ENCODE measurements around the gene GLRB.
"Not testable (repeated sequence)": the region's sequence is repeated elsewhere in the genome, so short reads cannot be mapped to it uniquely, and the experiment has no call there.

GLRB gene

DNA sequence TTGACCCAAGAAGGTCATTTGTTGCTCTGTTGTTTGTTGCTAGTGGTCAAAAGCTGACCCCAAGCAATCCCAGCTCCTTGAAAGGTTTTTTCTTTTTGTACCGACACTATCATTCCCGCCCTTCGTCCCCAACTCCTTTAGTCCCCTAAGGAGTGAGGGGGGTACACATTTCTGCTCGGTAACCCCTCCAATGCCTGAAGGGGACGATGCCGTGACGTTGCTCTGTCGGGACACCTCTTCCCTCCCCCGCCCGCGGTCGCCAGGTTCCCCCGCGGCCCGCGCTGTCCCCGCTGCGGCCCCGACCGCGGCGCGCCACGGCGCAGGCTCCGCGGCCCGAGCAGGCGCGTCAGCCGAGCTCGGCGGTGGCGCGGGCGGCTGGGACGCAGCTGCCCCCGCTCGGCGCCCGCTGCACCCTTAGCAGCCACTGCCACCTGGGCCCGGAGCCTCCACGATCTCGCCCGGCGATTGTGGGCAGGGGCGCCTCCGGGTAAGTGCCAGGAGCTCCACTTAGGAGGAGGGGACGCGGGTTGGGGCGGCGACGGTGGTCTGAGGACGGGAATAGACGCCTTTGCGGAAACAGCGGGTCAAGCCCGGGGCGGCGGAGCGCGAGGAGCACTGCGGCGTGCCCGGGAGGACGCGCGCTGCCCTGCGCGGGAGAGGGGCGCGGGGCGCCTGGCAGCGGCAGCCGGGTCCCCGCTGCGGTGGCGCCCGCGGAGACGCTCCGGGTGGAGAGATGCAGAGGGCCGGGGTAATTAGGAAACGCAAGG, at the start of gene GLRB:
Gene GLRB (plus strand): TSS at position 340 of the 767 bp plus-strand sequence. CDS start 1,875 bp downstream, outside the sequence.
- peak; percentile 45 for DNase-seq
- in situ Hi-C loops (cut with HindIII; ENCODE audit: low pct_ligation_motif_present, low pct_unique_long_range_greater_than_20kb, low sequenced_read_pairs): no loop called here

DNA sequence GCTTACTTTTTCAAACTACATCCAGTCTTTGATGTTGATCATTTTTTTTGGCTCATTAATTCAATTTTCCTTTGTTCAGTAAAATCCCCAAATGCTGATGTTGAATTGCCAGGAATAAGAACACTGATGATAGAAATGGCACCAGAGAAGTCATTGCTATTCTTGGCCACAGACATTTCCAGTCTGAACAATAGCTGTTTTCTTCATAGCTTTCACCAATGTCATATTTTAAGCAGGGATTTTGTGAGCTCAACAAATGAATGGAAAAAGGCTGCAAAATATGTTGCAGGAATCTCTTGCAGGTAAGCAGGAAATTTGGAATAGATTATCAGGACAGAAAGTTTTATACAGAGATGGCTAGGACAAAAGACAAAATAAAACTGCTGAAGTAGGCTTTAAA, 40.5 kb upstream of the GLRB start:
- DNase-seq: no peak
- in situ Hi-C loops (cut with HindIII; ENCODE audit: low pct_ligation_motif_present, low pct_unique_long_range_greater_than_20kb, low sequenced_read_pairs): no loop called here

DNA sequence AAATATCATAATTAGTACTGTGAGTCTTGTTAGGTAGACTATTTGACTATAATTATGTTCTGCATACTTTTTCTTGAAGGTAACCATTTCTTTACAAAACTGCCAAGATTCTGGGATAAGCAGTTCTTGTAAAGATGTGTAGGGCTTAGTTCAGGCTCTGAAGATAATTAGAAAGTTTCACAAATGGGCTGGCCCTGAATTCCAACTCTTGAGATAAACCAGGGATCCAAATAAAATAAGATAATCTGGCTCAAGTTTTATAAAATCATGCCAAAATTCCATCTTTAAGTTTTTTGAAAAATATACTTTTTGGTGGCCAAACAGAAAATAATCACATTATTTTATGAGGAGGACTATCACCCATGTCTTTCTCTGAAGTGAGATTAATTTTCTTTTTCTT, 35.5 kb upstream of the GLRB start:
- in situ Hi-C loops (cut with HindIII; ENCODE audit: low pct_ligation_motif_present, low pct_unique_long_range_greater_than_20kb, low sequenced_read_pairs): no loop called here
- DNase-seq: no peak

DNA sequence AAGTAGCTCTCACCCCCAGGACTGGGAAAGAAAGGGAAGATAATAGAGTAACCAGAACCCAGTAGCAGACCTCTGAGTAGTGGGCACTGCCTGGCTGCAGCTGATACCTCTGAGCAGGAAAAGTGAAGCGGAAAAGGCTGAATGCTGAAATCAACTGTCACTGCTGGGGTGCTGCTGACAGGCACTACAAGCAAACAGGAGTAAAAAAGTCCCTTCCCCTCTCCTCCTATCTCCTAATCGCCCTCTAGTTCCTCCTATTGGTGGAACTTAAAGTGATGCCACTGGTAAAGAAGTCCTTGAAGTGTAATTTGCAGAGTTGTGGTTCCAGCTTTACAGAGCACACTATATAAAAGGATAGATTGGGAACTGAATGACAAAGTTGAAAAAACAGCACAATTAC, 32.8 kb upstream of the GLRB start:
- peak; percentile 68 for DNase-seq
- in situ Hi-C loops (cut with HindIII; ENCODE audit: low pct_ligation_motif_present, low pct_unique_long_range_greater_than_20kb, low sequenced_read_pairs): no loop called here

DNA sequence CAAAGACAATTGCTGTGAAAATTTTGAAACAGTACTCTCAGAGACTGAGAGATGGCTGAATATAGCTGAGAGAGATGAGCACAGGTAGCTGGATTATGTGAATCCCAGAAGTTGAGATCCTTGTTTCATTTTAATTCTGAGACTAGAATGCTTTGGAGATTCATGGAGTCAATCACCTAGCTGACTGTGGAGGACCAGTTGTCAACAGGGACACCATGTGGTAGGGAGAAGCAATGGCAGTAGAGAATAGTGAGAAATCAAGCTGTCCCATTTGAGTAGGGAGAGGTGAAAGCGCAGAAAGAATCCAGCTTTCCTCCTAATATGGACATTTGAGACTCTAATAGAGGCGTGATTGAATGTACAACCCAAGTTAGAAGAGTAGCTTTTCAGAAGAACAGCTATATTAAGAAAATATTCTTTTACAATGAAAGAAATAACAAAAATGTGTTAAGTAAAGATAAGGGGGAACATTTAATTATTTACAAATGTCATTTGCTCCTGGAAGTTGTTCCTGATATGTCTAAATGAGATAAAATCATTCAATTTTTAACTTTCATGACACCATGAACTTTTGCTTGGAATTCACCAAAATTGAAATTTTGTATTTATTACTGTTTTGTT, 30.3 kb upstream of the GLRB start:
- peak; percentile 76 for DNase-seq
- in situ Hi-C loops (cut with HindIII; ENCODE audit: low pct_ligation_motif_present, low pct_unique_long_range_greater_than_20kb, low sequenced_read_pairs): no loop called here

DNA sequence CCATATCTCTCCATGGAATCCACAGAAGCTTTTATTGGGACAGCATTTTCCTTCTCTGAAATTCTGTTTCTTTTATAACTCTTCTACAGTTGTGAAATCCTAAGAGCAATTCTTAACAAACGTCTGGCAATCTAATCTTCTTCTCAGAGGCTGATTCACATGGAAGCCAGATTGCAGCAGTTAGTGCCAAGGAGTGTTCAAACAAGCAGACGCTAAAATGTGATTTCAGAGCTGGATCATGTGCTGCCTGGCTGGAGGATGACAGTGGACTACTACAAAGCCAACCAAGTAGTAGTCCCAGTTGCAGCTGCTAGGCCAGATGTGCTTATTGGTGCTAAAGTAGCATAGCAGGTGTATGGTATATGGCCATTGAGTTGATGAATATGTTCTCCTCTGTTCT, 27.7 kb upstream of the GLRB start:
- in situ Hi-C loops (cut with HindIII; ENCODE audit: low pct_ligation_motif_present, low pct_unique_long_range_greater_than_20kb, low sequenced_read_pairs): no loop called here
- no peak for DNase-seq

DNA sequence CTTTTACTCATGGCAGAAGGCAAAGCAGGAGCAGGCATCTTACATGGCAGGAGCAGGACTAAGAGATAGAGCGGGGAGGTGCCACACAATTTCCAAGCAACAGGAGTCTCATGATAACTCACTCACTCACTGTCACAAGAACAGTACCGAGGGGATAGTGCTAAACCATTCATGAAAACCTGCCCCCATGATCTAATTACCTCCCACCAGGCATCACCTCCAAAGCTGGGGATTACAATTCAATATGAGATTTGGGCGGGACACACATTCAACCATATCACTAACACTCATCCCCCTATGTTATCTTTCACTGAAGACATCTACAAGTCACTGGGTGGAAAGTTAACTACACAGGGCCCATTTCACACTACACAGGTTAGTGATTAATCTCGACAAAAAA, 25.4 kb upstream of the GLRB start:
- no peak for DNase-seq

DNA sequence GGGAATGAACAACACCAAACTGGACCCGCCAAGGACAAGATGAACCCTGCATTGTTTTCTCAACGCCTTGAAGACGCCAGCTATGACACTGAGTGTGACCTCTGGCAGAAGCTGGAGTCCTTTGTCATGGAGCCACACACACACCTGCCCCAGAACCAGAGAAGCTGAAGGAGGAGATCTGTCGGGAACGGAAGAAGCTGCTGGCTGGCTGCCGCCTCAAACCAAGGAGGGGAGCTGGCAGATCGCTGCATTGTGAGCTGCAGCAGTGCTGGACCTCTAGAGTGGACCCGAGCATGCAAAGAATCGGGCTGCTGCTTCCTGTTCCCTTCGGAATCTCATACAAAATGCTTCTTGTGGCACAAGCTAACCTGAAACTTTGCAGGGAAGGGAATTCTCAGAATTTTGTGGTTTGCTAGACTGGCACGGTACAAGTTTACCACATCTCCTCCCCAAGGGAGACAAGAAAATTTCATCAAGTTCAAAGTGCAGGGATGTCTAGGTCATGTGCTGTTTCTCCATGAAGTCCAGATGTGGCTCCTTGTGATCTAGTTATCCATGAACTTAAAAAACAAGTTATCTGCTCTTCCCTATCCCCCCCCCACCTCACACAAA, 23.4 kb upstream of the GLRB start:
- no peak for DNase-seq
- in situ Hi-C loops (cut with HindIII; ENCODE audit: low pct_ligation_motif_present, low pct_unique_long_range_greater_than_20kb, low sequenced_read_pairs): no loop called here

More for the DNA sequence above, 25.4 kb upstream of the GLRB start:
- in situ Hi-C loops (cut with HindIII; ENCODE audit: low pct_ligation_motif_present, low pct_unique_long_range_greater_than_20kb, low sequenced_read_pairs): no loop called here

DNA sequence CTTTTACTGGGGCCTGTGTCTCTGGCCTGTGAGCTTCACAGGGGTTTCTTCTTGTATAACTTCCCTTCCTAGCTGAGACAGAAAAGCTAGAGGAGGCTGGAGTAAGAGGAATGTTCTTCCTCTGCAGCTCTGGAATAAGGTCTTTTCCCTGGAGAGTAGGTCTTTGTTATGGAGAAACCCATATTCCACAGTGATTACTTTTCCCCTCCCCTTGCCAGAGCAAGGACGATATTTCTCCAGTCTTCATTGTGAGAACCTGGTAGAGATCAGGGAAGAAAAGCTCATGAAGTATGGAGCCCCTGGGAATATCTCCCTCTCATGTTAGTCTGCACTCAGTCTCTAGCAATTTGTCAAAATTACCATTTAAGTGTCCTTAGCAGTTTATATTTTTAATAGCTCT, 18.7 kb upstream of the GLRB start:
- in situ Hi-C loops (cut with HindIII; ENCODE audit: low pct_ligation_motif_present, low pct_unique_long_range_greater_than_20kb, low sequenced_read_pairs): no loop called here
- DNase-seq: no peak

DNA sequence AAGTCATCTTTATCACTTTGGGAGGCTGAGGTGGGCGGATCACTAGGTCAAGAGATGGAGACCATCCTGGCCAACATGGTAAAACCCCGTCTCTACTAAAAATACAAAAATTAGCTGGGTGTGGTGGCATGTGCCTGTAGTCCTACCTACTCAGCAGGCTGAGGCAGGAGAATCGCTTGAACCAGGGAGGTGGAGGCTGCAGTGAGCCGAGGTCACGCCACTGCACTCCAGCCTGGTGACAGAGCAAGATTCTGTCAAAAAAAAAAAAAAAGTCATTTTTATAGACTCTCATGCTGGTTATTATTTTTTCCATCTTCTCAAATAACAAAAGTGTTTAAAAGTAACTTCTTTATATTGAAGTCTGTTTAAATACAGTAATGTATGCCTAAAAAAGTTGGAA, 17.1 kb upstream of the GLRB start:
- in situ Hi-C loops (cut with HindIII; ENCODE audit: low pct_ligation_motif_present, low pct_unique_long_range_greater_than_20kb, low sequenced_read_pairs); DNase-seq: not testable (repeated sequence)

DNA sequence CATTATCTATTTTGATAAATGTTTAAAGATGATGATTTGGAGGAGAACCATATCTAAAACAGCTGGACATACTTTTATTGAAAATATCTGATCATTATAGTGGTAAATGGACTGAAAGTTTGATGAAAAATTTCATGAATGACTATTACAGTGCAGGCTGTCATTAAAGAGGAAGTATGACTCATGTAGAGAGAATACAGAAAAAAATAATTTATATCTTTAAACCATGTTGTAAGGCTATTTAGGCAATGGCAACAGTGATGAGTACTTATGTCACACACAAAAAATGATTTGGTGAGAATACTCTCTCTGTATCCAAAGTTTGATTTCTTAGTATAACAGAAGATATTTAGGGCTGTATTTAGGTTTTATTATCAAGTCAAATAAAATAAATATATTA, 3.9 kb upstream of the GLRB start:
- in situ Hi-C loops (cut with HindIII; ENCODE audit: low pct_ligation_motif_present, low pct_unique_long_range_greater_than_20kb, low sequenced_read_pairs): no loop called here
- DNase-seq: no peak

DNA sequence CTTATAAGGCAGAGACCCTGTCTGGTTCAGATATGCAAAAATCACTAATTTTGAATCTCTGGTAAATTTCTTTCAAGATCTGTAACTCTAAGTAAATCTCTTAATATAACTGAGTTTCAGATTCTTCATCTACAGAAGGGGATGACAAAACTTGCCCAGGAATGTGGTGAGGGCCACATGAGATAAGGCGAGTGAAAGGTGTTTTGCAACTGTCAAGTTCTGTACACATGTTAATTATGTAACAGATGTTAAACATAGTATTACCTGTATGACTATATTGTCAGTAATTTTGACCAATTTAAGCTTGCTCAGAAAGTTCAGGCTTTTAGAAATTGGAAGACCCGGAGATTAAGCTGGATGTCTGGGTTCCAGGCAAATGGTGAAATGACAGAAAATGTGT, 549 bp upstream of the GLRB start:
- no peak for DNase-seq
- in situ Hi-C loops (cut with HindIII; ENCODE audit: low pct_ligation_motif_present, low pct_unique_long_range_greater_than_20kb, low sequenced_read_pairs): no loop called here

DNA sequence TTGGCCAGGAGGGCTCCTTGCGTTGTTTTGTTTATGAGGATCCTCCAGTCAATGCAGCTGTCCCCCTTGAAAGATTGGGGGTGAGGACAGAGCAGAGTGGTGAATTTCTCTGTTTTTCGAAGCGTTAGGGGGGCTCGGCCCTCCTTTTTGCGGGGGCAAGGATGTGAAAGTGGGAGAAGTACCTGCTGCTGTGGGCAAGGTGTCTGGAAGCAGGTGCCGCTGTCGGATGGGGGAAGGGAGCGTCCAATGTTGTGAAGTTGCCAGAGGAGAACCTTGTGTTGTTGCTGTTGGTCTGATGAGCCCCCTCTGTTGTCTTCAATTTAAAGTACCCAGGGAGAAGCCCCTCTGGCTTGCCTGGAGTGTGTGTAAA, 613 bp downstream of the GLRB start:
- in situ Hi-C loops (cut with HindIII; ENCODE audit: low pct_ligation_motif_present, low pct_unique_long_range_greater_than_20kb, low sequenced_read_pairs): no loop called here
- peak; percentile 16 for DNase-seq

DNA sequence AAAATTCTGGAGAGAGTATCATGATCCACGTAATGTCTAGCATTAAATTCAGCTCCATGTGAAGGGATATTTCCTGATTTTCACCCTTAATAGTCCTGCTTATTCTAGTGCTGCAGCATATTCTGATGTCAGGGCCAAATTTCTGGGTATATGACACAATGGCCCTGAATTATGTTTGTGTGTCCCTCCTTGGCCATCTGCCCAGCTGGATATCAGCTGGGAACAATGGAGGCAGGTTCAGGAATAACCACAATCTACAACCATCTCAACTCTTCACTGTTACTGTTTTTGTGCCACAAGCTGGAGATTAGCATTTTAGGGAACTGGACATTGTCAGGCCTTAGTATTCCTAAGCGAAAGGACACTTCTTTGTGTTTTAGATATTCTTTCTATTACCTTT, 3.5 kb downstream of the GLRB start:
- DNase-seq: no peak
- in situ Hi-C loops (cut with HindIII; ENCODE audit: low pct_ligation_motif_present, low pct_unique_long_range_greater_than_20kb, low sequenced_read_pairs): no loop called here

DNA sequence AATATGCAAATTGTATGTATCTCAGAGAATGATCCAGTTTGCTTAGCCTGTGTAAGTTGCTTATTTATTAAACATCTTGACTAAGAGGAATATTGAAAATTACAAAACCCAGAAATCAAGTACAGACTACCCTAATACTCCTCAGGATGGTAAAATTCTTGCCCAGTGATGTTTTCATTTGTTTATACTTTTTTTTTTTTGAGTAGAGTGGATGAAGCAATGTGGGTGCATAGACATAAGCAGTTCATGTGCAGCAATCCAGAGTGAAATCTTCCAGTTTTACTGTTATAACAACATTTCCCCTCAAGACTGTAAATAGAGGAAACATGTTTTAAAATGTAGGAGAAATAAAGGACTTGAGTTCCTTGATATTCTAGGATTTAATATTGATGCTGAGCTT, 4.7 kb downstream of the GLRB start:
- DNase-seq: no peak
- in situ Hi-C loops (cut with HindIII; ENCODE audit: low pct_ligation_motif_present, low pct_unique_long_range_greater_than_20kb, low sequenced_read_pairs): no loop called here

DNA sequence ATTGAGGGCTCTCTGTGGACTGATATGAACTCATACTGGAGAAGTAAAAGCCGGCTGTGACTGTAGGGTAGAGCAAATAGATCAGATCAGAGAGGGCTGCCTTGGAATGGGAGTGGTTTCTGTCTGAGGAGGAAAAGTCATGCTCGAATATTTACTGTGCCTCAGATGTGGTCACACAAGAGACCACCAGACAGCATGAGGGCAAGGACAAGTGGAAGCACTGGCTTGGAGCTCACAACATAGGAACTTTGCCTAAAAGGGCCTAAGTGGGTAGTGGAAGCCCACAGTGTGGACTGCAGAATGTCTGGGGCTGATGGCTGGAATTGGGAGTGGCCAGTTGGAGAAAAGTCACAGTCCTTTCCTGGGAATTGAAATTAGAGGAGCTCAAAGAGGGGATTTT, 19.8 kb downstream of the GLRB start:
- no peak for DNase-seq
- in situ Hi-C loops (cut with HindIII; ENCODE audit: low pct_ligation_motif_present, low pct_unique_long_range_greater_than_20kb, low sequenced_read_pairs): no loop called here

DNA sequence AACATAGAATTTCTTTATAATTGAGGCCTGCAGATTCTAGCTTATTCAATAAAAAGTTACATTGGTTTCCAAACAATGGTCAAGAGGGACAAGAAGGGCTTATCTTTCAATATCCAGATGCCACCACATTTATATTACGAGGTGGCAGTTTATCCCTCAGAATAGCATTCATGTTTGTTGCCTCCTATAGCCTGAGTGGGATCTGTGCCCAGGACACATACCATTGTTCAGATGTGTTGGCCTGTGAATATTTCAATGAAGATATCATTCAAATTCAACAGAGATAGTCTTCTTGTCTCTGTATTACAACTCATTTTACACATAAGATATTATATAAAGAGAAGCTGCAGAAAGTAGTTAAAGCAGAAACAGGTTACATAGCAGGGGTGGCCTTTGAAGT, 20.5 kb downstream of the GLRB start:
- in situ Hi-C loops (cut with HindIII; ENCODE audit: low pct_ligation_motif_present, low pct_unique_long_range_greater_than_20kb, low sequenced_read_pairs): no loop called here
- DNase-seq: no peak

DNA sequence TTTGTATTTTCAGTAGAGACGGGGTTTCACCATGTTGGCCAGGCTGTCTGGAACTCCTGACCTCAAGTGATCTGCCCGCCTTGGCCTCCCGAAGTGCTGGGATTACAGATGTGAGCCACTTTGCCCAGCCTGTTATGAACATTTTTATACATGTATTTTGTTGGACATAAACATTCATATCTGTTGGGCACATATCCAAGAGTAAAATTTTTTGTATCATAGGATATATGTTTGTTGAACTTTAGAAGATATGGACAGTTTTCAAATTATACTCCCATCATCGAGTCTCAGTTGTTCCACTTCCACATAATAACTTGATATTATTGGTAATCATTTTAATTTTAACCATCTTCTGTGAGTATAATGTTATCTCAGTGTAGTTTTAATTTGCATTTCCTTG, 23.6 kb downstream of the GLRB start:
- in situ Hi-C loops (cut with HindIII; ENCODE audit: low pct_ligation_motif_present, low pct_unique_long_range_greater_than_20kb, low sequenced_read_pairs): no loop called here
- no peak for DNase-seq

DNA sequence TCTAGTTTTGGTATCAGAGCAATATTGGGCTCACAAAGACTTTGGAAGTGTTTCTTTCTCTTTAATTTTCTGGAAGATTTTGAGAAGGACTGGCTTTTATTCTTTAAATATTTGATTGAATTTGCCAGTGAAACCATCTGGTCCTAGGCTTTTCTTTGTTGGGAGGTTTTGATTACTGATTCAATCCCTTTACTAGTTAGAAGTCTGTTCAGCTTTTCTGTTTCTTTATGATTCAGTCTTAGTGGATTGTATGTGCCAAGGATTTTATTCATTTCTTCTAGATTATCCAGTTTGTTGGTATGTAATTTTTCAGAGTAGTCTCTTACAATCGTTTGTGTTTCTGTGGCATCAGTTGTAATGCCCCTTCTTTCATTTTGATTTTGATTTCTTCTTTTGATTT, 28.6 kb downstream of the GLRB start:
- no peak for DNase-seq
- in situ Hi-C loops (cut with HindIII; ENCODE audit: low pct_ligation_motif_present, low pct_unique_long_range_greater_than_20kb, low sequenced_read_pairs): no loop called here

DNA sequence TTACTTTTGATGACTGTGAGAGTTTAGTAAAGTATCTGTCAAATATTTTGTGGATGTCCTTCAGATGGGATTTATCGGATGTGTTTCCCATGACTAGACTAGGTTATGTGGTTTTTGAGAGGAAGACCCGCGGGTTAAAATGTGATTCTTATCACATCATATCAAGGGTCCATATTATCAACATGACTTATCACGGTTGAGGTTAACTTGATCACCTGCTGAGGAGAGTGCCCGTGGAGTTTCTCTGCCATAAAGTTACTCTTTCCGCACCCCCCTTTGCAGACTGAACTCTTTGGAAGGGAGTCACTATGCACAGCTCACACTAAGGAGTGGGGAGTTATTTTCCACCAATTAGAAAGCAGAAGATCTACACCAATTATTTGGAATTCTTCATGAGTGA, 38.7 kb downstream of the GLRB start:
- in situ Hi-C loops (cut with HindIII; ENCODE audit: low pct_ligation_motif_present, low pct_unique_long_range_greater_than_20kb, low sequenced_read_pairs): no loop called here
- DNase-seq: no peak
